NB4 (cell line): Measurements from ENCODE around the gene FAM9A.

Experiments
- DNase-seq: peaks from one replicate; pipeline ENCODE4 v3.0.0; 2010; ENCODE audit warnings: low read depth
- H3K4me3 ChIP-seq: one replicate; pipeline ENCODE4 v1.5.1; 2011; ENCODE audit warnings: mild to moderate bottlenecking, low read depth, low read length, moderate library complexity
- CTCF ChIP-seq: IDR thresholded peaks from one replicate; pipeline ENCODE4 v1.5.1; 2012; ENCODE audit warnings: low read depth, low read length
- MAX ChIP-seq: IDR thresholded peaks from 2 replicates; pipeline ENCODE4 v1.6.1; 2011; ENCODE audit warnings: low read depth, low read length
- MYC ChIP-seq: IDR thresholded peaks from 2 replicates; pipeline ENCODE4 v1.6.1; 2011; ENCODE audit warnings: low read depth, low read length
- POLR2A ChIP-seq: IDR thresholded peaks from 2 replicates; pipeline ENCODE4 v1.6.1; 2011; ENCODE audit warnings: mild to moderate bottlenecking; ENCODE audit not compliant: insufficient read length; ENCODE audit errors: extremely low read depth

FAM9A gene

GRCh38 chrX:8743126-8743732 lies 58.0 kb downstream of the FAM9A start:
- no peak for TF ChIP-seq MAX
- peak; percentile 61 for TF ChIP-seq CTCF
- DNase-seq, result peak; percentile 59
- H3K4me3 ChIP-seq, result no peak overlapping the region

- H3K4me3 ChIP-seq, result no peak overlapping the region
- DNase-seq, result peak; percentile 42
- TF ChIP-seq CTCF, result no peak
- TF ChIP-seq MAX, result no peak
- no peak for TF ChIP-seq POLR2A
- TF ChIP-seq MYC, result no peak
Observed at GRCh38 chrX:8741981-8742380, 59.2 kb downstream of the FAM9A start.
